ENCODE measurements around the gene MRPL20. TPM values are rescaled to one million over a fixed set of nuclear protein-coding genes. Genes with fewer than 3 reads are reported as not detected.
A peak's percentile ranks its signal among the peaks of the same experiment; 100 is the strongest.
"Not testable (repeated sequence)": the region's sequence is repeated elsewhere in the genome, so short reads cannot be mapped to it uniquely, and the experiment has no call there.

MRPL20 gene
- total RNA-seq: 50.6 TPM

DNA sequence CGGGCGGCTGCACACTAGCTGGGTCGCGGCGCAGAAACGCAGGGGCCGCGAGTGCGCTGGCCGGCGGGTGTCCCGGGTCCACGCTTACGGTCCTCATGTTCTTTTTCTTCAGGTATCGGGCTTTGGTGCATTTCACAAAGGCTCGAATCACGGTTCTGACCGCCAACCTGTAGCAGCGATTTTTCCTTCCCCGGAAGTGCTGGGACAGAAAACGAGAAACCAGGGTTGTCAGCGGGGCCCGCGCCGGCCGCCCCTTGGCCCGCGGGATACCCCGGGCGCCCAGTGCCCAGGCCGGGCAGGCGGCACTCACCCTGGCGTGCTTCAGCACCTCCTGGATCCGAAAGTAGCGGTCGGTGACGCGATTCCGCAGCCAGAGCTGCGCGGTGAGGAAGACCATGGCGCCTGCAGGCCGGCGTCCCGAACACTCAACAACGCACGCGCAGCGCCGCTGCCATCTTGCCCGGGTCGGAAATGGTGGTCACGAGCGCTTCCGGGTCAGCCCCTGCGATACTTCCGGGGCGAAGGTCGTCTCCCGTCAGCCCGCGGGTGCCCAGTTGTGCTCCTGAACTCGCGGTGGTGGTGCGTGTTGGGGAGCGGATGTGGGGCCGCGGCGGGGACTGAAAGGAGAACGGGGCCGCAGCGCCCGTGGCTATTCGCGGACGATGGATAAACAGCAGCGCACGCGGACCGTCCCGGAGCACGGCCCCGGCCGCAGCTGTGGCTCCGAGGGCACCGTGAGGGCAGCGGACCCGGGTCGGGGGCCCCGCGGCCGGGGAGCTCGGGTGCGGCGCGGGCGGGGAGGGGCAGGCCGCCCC is at the start of gene MRPL20:
Gene MRPL20 (minus strand): TSS at position 473 of the 815 bp plus-strand sequence. CDS start 76 bp downstream, at position 397.
- DNase-seq (ENCODE audit: low read depth in 2 of 3, low spot score in 2 of 3): peak; percentile 88 to 96 (median 94)

DNA sequence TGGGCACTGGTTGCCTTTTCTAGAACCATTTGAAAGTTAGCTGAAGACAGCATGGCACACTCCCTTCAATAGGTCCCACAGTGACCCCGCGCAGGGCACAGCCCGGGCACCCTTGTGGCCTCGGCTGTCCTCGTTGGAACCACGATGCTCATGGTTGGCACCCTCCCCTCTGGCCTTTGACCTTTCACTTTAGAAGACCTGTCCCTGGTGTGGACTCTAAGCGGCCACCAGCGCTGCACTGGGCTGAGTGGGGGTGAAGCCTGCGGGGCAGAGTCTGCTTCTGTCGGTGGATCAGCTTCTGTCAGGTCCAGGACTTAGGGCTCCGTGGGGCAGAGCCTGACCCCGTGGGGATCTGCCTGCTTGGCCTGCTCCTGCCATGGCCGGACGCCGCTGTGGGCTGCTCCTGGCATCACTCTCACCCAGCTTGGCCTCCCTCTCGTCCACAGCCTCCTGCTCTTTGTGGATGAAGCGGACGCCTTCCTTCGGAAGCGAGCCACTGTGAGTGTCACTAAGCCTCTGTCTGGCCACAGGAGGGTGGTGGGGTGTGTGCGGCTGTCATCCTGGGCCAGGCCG is 49.7 kb upstream of the MRPL20 start:
- DNase-seq (ENCODE audit: low read depth in 2 of 3, low spot score in 2 of 3): not testable (repeated sequence)

DNA sequence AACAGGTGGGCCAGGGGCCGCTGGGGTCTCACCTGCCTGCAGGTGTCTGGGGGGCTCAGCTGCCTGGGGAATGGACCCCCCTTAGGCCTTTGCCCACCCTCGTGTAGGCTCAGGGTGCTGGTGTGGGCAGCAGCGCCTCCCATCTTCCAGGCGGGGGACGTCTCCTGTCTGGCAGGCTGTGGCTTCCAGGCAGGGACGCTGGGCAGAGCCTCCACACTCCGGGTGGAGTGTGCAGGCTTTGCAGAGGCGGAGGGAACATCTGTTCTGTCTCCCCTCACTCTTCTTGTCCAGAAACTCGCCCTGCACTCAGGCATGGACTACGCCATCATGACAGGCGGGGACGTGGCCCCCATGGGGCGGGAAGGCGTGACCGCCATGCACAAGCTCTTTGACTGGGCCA is 48.8 kb upstream of the MRPL20 start:
- not testable (repeated sequence) for DNase-seq (ENCODE audit: low read depth in 2 of 3, low spot score in 2 of 3)

DNA sequence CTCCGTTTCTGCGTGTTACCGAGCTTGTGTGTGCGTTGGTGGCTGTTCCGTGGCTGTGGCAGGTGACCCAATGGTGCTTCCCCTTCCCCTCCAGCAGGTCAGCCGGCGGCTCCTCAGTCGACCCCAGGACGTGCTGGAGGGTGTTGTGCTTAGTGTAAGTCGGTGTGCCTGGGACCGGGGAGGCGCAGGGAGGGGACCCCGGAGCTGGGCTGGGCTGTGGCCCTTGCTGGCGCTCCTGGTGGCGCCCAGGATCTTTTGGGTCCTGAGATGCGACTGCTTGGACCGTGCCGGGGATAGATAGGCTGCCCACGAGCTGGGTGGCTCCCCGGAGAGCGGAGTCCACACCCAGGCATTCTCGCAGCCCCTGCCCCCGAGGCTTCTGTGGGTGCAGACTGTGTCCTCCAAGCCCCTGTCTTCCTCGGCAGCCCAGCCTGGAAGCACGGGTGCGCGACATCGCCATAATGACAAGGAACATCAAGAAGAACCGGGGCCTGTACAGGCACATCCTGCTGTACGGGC is 48.3 kb upstream of the MRPL20 start:
- no peak for DNase-seq (ENCODE audit: low read depth in 2 of 3, low spot score in 2 of 3)

DNA sequence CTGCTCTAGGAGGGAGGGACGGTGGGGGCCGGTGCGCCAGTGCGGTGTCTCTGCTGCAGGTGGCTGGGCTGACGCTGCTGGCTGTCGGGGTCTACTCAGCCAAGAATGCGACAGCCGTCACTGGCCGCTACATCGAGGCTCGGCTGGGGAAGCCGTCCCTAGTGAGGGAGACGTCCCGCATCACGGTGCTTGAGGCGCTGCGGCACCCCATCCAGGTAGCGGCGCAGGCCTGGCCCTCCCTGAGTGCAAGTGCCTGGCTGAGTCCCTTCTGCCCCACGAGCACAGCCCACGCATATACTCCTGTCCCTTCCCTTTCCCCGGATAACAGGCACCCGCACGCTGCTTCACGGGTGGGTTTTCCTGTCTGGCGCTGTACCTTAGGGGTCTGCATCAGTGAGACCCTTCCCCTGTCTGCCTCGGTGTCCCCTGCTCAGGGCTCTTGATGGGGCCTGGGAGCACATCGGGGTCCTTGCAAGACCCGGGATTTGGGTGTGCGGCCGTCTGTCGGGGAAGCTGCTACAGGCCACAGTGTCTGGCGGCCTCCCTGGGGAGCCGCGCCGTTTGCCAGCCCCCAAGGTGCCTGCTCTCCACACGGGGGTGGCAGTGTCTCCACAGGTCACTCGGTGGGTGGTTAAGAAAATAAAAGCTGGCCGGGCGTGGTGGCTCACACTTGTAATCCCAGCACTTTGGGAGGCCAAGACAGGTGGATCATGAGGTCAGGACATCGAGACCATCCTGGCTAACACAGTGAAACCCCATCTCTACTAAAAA is 47.4 kb upstream of the MRPL20 start:
- DNase-seq (ENCODE audit: low read depth in 2 of 3, low spot score in 2 of 3): not testable (repeated sequence)

DNA sequence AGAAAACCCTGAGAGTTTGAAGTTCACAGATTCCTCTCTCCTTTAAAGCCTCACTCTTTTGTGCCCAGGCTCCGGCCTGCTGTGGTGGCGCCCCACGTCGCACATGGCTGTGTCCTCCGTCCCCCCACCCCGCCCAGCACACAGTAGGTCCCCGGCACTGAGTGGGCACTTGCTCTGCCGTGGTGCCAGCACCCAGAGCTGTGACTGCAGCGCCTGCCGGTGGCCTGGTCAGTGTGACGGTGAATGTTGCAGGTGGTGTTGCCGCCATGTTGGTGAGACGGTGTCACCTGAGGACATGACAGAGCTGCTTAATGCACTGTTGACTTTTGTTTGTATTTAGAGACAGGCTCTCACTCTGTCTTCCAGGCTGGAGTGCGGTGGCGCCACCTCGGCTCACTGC is 45.8 kb upstream of the MRPL20 start:
- DNase-seq (ENCODE audit: low read depth in 2 of 3, low spot score in 2 of 3): no peak

DNA sequence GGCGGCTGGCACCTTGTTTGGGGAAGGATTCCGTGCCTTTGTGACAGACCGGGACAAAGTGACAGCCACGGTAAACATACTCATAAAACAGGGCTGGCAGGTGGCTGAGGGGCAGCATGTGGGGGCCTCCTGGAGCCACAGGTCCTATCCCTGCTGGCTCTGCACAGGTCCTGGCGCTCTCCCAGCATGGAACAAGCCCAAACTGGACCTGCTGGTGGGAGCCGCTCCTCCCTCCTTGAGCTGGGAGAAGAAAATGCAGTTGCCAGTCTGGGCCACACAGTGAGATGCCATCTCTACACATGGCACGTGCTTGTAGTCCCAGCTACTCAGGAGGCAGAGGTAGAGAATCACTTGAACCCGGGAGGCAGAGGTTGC is 45.3 kb upstream of the MRPL20 start:
- not testable (repeated sequence) for DNase-seq (ENCODE audit: low read depth in 2 of 3, low spot score in 2 of 3)

DNA sequence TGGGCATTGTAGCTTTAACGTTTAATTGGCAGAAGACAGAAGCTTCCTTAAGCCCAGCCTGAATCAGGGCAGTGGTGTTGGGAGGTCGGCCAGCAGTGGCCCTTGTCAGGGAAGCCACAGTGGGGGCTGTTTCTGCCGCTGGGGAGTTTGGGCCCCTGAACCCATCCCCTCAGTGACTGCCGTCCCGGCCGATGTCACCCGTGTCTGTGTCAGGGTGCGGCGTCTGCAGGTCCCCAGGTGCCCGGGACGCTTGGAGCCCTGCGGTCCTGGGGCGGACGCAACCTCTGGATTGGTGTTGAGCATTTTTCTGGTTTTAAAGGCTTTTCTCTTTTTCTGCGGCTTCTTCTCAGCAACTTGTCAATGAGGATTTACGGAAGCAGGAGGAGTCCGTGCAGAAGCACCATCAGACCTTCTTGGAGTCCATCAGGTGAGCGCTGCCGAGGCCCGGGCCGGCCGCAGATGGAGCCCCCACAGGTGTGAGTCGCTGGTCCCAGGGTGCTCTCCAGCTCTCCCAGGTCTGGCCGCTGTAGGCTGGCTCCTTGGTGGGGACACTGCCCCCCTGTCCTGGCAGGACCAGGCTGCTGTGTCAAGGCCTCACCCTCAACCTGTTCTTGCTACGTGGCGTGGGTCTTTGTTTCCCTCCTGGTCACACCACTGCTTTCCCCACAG is 44.7 kb upstream of the MRPL20 start:
- no peak for DNase-seq (ENCODE audit: low read depth in 2 of 3, low spot score in 2 of 3)

DNA sequence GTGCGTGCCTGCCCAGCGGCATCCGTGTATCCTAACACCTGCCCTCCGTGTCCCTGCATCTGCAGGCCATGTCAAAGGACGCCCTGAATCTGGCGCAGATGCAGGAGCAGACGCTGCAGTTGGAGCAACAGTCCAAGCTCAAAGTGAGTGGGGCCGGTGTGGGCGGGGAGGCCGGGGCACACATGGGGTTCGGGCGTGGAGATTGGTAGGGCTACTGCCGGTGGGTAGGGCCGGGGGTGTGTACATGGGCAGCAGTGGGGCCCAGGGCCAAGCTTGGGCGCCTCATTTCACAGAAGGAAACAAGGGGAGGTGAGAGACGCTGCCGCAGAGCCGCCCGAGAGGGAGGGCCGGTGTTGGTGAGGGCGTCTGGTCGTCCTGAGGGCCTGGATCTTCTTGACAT is 43.5 kb upstream of the MRPL20 start:
- not testable (repeated sequence) for DNase-seq (ENCODE audit: low read depth in 2 of 3, low spot score in 2 of 3)

DNA sequence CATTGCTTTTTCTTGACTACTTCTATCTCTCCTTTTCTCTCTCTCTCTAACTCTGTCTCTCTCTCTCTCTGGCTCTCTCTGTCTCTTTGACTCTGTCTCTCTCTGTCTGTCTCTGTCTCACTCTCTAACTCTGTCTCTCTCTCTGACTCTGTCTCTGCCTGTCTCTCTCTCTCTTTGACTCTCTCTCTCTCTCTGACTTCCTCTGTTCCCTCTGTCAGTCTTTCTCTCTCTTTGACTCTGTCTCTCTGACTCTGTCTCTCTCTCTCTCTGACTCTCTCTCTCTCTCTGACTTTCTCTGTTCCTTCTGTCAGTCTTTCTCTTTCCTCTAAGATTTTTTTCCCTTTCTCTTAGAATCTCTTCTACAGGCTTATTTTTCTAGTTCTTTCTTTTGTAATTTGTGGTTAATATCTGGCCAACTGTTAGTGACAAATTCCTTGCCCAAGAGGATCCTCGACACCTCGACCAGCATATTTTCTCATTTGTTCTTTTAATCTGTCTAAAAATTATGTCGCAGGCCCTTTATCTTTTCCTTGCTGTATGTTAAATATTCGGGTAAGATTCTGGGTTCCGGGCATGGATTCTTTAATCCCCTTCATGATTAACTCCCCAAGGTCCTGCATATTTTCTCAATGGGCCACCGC is 42.1 kb upstream of the MRPL20 start, which contains the start of gene ATAD3C:
Gene ATAD3C (plus strand): TSS at position 591 of the 641 bp plus-strand sequence. CDS start 995 bp downstream, outside the sequence.
- DNase-seq (ENCODE audit: low read depth in 2 of 3, low spot score in 2 of 3): no peak

DNA sequence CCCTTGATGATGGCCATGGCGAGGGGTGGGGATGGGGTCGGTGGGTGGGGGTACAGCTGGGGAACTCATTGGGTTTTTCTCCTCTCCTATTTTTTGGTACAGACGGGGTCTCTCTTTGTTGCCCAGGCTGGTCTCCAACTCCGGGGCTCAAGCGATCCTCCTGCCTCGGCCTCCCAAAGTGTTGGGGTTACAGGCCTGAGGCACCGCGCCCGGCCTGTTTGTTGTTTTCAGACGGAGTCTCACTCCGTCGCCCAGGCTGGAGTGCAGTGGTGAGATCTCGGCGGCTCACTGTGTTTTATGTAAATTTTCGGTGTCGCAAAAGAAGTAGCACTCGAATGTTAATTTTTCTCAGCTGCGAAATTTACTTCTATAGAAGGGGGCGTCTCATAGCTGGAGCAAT is 39.5 kb upstream of the MRPL20 start:
- not testable (repeated sequence) for DNase-seq (ENCODE audit: low read depth in 2 of 3, low spot score in 2 of 3)

DNA sequence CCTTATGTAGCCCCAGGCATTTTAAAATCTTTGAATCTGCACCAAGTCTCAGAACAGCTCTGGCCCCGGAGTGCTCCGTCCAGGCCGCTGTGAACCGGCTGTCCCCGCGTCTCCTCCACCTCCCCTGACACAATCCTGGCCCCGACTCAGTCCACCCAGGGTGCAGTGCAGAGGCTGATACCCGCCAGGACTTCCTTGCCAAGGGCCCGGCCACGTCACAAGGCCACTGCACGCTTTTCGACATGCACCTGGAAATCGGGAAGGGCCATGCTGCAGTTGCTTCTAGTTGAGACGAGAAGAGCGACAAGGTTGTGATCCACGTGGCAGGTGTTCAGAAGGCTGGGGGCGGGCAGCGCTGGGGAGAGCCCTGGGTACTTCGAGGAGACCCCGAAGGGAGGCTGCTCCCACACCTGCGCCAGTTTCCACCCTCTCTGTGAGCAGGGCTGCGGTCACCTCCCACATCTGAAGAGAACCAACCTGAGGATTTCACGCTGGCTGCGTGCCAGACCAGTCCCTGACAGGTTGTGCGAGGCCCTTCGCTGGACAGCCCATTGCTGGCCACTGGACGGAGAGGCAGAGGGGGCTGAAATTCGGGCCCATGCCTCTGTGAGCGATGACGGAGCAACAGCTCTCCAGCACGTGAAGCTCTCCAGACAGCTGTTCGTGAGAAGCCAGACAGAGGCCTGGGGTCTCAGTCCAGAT is 35.1 kb upstream of the MRPL20 start:
- no peak for DNase-seq (ENCODE audit: low read depth in 2 of 3, low spot score in 2 of 3)

DNA sequence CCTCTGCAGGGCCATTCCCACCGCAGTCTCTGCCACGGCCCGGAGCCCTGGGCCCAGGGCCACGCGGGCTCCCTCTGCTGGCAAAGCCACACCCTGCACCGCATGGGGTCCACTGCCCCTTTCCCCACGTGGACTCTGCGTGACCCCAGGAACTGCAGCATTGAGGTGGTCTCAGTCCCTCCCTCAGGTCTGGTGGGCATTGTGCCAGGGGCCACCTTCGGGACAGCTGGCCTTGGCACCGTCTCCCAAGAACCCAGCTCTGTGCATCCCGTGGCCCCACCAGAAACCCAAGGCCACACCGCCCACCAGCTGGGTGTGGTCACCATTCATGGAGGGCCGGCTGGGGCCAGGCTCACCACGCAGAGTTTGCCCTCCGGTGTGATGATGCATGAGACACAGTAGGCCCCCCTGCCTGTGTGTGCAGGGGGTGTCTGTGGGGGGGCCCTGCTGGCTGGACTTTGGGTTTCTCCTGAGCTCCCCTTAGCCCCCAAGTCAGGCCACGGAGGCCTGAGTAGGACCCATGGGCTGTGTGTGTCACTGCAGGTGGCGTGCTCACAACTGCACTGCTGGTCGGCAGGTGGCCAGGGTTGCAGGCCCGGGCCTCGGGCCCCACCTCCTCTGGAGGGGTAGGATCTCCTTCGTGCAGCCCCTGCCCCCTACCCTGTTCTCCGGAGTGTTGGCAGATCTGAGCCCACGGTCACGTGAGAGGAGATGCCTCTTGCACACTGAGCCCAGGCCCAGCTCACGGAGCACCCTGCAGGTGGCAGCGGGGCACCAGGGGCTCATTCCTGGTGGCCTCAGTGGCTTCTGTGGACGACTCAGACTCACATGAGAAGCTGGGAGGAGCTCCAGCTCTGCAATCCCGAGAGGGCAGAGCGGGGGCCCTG is 34.2 kb upstream of the MRPL20 start:
- peak in 2 of 3 donors; percentile 52 to 65 for DNase-seq (ENCODE audit: low read depth in 2 of 3, low spot score in 2 of 3)

DNA sequence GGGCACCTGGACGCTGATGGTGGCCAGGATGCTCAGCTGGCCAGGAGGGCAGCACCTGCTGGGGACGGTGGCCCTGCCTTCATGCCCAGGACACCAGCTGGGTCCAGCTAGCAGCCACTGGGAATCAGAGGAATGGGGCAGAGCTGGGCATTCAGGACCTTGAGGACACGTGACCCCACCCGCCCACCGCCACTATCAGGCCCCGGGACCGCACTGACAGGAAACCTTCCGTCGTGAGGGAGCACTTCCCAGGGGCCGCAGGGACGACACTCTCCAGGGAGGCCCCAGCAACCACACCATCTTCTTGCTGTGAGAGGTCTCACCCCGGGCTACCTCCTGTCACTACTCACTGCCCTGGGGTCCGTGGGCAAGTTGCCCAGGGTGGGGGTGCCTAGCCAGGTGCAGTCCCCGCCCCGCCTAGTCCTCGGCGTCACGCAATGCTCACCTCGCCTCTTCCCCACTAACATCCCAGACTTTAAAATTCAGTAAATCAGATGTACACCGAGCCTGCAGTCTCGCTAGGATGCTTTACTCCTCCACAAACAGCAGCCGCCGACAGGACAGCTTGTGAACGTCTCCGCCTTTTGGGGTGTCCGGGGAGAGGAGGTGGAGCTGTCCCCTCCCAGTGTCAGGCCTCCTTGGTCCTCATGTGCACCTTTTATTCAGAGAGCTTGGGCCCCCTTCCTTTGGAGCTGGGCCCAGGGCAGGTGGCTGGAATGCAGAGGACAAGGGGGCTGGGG is 33.3 kb upstream of the MRPL20 start:
- no peak for DNase-seq (ENCODE audit: low read depth in 2 of 3, low spot score in 2 of 3)

DNA sequence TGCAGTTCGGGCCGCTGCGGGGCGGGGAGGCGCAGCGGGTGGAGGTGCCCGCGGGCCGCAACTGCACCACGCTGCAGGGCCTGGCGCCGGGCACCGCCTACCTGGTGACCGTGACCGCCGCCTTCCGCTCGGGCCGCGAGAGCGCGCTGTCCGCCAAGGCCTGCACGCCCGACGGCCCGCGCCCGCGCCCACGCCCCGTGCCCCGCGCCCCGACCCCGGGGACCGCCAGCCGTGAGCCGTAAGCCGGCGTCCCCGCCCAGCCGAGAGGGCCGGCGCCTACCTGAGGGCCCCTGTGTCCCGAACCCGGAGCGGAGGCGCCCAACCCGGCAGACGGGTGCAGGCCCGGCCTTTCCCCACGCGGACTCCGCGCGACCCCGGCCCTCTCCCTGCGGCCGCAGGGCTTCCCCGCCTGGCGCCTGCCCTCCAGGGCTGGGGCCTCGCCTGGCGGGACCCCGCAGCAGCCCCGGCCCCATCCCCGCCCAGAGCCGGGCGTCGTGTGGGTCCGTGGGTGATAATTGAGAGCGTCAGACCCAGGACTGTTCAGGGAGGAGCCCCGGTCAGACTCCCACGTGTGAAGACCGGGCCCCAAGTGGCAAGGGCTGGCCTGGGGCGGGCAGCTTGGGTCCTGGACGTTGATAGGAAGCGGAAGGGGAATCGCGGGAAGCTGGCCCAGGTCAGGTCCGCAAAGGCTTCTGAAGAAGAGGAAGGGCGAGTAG is 32.6 kb upstream of the MRPL20 start:
- DNase-seq (ENCODE audit: low read depth in 2 of 3, low spot score in 2 of 3): no peak

DNA sequence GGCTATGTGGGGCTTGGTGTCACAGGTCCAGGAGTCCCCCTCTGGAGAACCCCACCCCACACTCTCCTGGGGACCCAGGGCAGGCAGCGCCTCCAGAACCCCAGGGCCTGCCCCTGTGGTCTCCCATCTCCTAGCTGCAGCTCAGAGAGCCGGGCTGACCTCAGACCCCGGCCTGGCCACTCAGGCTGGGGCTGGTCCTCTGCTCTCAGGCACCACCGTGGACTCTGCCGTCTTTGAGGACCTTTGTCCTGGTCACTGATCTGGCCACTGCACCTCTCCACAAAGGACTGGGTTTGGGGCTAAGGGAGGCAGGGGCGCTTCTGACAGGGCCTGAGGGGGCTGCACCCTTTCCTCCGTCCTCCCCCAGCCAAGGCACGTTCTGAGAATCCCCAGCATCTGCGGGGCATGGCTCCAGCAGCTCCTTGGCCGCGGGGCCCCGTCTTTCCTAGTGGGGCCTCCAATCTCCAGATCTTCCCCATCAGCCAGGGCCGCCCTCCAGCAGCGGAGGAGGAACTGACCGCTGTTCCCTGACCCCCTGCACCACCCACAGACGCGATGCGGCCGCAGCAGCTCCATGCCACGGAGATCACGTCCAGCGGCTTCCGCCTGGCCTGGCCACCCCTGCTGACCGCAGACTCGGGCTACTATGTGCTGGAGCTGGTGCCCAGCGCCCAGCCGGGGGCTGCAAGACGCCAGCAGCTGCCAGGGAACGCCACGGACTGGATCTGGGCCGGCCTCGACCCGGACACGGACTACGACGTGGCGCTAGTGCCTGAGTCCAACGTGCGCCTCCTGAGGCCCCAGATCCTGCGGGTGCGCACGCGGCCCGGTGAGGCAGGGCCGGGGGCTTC is 31.7 kb upstream of the MRPL20 start:
- DNase-seq (ENCODE audit: low read depth in 2 of 3, low spot score in 2 of 3): no peak
